ENCODE results near the gene DPY19L1.
"Not testable (repeated sequence)": the region's sequence is repeated elsewhere in the genome, so short reads cannot be mapped to it uniquely, and the experiment has no call there.

The DPY19L1 gene

DNA sequence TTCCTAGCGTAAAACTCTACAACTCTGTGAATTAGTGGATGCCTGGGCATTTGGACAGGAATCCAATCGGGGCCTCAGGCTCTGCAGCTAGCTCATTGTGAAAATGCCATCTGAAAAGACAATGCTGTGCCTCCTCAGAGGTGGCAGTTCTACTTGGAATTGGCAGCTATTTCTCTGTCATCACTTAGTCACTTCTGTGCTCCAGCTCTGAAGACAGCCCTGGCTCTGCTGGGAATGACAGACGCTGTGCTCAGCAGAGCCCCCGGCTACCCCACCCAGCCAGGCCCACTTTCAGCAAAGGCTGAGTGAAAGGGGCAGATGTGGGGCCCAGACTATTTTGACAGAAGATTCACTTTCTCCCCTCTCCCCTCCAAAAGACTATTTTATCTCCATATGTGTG, 119.8 kb downstream of the DPY19L1 start:
- FAIRE-seq, result not testable (repeated sequence)

DNA sequence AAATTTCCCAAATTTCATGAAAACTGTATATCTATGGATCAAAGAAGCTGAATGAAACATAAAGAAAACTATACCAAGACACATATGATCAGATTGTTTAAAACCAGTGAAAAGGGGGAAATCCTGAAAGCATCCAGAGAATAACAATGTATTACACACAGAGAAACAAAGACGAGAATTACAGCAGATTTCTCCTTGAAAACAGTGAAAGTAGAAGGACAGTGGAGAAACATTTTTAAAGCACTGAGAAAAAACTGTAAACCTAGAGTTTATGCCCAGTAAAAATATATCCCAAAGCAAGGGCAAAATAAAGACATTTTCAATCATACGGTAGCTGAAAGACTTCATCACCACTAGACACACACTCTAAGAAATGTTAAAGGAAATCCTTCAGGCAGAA, 121.0 kb downstream of the DPY19L1 start:
- FAIRE-seq, result no peak

DNA sequence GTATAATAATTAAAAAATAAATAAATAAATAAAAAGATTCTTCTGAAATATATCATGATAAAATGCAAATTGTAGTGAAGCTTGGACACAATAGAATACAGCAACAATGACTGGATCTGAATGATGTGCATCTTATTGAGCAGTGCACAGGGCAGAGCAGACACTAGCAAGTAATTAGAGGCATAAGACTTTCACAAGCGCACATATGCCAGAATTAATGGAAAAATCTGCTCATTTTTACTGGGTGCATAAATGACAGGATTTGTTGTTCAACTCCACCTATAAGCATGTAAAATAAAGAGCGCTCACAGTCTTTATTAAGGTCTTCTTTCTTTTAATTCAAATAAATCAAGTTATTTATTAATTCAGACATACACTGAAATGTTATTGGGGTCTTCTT, 125.0 kb downstream of the DPY19L1 start:
- no peak for FAIRE-seq

DNA sequence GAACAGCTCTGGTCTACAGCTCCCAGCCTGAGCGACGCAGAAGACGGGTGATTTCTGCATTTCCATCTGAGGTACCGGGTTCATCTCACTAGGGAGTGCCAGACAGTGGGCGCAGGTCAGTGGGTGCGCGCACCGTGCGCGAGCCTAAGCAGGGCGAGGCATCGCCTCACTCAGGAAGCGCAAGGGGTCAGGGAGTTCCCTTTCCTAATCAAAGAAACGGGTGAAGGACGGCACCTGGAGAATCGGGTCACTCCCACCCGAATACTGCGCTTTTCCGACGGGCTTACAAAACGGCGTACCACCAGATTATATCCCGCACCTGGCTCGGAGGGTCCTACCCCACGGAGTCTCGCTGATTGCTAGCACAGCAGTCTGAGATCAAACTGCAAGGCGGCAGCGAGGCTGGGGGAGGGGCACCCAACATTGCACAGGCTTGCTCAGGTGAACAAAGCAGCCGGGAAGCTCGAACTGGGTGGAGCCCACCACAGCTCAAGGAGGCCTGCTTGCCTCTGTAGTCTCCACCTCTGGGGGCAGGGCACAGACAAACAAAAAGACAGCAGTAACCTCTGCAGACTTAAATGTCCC, 130.9 kb downstream of the DPY19L1 start:
- not testable (repeated sequence) for FAIRE-seq

DNA sequence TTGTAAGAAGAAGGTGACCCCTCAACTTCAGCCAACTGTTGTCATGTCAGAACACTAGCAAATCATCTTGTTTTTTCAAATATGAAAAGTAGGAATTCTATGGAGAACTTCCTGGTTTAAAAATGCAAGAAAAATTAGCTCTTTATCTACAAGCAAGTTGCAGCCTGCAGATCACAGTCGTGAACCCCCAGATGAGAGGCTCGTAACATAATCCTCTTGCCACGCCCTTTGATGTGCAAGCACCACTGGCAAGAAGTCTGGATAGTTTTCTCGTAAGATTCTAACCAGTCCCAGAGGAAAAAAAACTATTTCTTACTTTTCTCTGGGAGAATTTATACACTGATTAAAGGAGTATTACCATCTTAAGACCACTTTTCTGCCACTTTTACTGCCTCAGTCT, 132.3 kb downstream of the DPY19L1 start:
- FAIRE-seq, result no peak

DNA sequence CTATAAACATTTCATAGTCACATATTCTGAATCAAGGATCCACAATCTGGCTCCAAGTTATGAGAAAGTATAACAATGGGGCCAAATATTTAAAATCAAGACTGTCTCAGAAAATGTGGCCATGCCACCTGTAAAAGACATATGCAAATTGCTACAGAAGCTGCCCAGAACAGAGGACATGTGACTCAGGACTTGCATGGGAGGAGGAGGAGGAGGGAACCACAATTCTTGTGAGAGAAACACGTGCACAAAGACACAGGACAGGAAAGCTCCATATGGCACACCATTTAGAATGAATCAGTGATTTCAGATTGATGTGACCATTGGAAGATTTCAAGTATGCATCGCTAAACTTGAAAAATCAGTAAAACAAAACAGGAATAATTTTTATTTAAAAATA, 133.4 kb downstream of the DPY19L1 start:
- not testable (repeated sequence) for FAIRE-seq

DNA sequence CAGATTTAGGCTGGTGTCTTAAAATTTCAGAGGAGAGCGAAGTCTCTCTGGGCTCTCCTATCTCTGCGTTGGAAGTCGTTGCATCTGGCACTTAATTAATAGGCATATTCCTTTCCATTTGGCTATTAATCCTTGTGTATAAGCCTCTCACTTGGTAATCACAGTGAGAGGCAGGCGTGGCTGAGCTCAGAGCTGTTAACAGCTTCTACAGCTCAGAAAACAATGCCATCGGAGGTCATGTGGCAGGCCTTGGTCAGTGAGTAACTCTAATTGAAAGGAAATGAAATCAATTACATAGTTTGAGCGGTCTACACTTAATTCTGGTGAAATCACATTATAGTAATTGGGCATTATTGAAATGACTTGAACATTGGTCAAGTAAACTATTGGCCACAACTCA, 135.1 kb downstream of the DPY19L1 start:
- FAIRE-seq, result no peak

DNA sequence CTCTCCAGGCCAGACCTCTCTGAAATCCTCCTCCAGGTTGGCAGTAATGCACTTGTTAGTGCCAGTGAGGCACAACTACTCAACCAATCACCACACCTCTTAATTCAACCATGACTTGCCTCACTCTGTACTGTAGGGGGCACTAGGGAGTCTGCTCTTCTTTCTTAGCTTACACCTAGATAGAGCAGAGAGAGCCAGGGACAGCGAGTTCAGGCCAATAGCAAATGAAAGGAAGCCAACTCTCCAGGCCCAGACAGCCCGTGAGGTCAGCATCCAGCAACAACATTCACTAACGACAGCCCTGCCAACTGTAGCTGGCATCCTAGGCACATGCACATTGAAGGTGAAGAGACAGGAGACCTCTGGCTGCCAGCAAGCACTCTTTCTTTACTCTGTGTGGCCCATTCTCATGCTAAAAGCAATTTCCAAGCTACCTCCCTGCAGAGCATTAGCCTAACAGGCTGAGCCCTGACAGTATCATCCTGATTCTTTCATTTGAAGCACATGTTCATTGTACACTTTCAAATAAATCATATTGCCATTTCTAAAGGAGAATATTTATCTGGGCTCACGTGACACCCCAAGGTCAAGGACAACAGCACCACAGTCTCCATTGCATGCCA, 136.3 kb downstream of the DPY19L1 start:
- FAIRE-seq, result no peak

DNA sequence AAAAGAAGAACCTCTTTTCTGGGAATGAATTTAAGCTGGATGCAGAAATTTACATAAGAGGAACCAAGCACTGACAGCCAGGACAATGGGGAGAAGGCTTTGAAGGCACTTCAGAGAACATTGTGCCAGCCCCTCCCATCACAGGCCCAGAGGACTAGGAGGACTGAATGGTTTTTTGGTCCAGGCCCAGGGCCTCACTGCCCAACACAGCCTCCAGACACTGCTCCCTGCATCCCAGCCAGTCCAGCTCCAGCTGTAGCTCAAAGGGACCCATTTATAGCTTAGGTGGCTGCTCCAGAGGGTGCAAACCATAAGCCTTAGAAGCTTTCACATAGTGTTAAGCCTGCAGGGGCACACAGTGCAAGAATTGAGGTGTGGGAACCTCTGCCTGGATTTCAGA, 142.1 kb downstream of the DPY19L1 start:
- FAIRE-seq, result no peak

DNA sequence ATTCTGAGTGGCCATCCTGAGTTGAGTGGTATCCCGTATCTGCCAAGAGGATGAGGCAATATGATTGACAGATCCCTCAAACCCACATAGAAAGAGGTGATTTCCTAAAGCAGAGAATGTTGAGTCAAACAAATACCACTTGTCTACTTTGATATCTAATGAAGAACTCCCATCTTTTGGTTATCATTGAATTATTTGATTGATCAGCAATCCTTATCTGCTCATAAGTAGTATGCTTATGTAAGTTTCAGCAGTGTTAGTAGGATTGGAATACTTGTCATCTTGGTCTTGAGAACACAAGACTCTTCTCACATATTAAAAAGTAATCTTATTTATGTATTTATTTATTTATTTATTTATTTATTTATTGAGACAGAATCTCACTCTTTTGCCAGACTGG, 147.3 kb downstream of the DPY19L1 start:
- no peak for FAIRE-seq

DNA sequence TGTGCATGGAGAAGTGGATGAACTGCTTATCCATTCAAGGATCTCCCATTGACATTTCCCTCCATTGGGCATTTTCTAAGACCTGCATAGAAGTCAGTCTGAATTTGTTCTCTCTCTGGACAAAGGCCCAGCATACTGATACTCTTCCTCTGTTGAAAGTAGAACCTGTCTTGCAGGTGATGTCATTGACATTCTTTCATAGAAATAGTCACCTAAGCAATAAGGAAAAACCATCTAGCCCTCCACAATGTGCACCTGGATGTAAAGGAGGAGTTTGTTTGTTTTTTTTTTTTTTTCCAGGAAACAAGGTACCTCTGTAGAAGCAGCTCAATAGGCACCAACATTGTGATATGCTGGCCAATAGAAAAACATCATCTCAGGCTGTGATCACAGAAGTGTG, 150.4 kb downstream of the DPY19L1 start:
- FAIRE-seq, result no peak

DNA sequence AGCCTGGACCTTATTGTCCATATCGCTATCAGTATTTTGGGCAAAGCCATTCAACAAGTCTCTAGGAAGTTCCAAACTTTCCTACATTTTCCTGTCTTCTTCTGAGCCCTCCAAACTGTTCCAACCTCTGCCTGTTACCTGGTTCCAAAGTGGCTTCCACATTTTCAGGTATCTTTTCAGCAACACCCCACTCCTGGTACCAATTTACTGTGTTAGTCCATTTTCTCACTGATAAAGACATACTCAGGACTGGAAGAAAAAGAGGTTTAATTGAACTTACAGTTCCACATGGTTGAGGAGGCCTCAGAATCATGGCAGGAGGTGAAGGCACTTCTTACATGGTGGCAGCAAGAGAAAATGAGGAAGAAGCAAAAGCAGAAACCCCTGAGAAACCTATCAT, 153.4 kb downstream of the DPY19L1 start:
- not testable (repeated sequence) for FAIRE-seq

DNA sequence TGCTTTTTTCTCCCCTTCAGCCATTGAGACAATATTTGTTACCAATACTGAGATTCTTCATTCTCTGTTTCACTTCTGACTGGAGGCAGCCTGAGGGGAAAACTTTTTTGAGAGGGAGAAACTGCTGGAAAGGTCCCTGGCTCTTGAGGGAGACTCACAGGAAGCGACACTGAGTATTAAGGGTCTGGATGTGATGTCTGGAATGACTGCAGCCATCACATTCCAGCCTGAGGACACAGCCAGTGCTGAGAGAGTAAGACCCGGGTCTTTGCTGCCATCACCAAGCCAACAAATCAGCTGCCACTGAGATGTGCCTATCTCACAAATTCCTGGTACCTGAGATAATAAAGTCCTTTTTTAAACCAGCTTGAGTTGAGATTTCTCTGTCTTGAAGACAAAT, 157.4 kb downstream of the DPY19L1 start:
- no peak for FAIRE-seq

DNA sequence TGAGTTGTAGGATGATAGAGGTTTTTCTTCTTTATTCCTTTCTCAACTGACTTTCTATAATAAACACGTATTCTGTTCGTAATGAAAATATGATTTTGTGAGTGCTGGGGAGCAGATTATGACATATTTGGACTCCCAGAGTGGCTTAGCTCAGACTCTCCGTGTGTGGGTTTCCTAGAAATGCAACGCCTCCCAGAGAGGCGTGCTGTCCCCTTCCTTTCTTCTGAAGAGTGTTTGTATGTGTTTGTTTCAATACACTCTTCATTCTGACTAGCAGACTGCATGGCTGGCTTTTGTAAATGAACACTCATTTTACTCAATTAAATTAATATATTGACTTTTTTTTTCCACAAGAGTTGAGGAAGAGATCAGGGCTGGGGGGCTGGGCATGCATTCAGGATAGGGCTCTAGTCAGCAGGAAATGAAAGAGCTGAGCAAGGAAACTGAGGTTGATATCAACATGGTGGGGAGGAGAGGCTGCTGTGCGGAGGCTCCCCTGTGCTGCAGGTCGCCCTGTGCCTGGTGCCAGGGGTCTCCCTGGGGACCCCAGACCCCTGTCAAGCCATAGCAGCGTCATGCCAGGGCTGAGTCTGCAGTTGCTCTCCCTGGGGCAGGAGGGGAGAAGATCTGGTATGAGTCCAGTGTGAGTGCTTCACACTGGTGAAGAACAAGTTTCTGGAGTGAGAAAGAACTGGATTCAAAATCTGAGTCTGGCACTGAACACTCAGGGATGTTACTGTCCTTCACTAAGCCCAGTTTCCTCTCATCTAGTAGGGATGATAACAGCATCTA, 158.1 kb downstream of the DPY19L1 start:
- FAIRE-seq, result not testable (repeated sequence)

All from colon (tissue), 2 donors.